ENCODE measurements around the gene KRTAP10-5.
"Not testable (repeated sequence)": the region's sequence is repeated elsewhere in the genome, so short reads cannot be mapped to it uniquely, and the experiment has no call there.

Gene KRTAP10-5

GRCh38 chr21:44611551-44611950 is 31.1 kb upstream of the KRTAP10-5 start:
- DNase-seq (ENCODE audit: low read depth): no peak

DNA sequence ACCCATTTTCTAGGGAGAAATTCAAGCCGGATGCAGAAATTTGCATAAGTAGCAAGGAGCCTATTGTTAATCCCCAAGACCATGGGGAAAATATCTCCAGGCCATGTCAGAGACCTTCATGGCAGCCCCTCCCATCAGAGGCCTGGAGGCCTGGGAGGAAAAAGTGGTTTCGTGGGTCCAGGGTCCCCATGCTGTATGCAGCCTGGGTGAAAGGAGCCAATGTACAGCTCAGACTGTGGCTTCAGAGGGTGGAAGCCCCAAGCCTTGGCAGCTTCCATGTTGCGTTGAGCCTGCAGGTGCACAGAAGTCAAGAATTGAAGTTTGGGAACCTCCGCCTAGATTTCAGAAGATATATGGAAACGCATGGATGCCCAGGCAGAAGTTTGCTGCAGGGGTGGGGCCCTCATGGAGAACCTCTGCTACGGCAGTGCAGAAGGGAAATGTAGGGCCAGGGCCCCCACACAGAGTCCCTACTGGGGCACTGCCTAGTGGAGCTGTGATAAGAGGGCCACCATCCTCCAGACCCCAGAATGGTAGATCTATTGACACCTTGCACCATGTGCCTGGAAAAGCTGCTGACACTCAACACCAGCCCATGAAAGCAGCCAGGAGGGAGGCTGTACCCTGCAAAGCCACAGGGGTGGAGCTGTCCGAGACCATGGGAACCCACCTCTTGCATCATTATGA is 29.9 kb upstream of the KRTAP10-5 start:
- not testable (repeated sequence) for DNase-seq (ENCODE audit: low read depth)

DNA sequence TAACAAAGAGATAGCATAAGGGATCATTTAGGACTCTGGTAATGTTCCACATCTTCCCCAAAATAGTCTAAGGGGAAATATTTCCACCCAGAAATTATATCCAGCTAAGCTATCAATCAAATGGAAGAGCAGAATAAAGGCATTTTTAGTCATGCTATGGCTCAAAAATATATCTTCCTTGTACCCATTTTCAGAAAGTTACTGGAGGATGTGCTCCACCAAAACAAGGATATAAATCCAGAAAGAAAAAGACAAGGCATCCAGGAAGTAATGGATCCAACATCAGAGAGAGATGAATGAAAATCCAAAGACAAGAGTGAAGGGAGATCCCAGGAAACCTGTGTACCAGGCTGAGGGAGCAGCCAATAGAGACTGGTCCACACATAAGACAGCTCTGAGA is 28.8 kb upstream of the KRTAP10-5 start:
- DNase-seq (ENCODE audit: low read depth): no peak

DNA sequence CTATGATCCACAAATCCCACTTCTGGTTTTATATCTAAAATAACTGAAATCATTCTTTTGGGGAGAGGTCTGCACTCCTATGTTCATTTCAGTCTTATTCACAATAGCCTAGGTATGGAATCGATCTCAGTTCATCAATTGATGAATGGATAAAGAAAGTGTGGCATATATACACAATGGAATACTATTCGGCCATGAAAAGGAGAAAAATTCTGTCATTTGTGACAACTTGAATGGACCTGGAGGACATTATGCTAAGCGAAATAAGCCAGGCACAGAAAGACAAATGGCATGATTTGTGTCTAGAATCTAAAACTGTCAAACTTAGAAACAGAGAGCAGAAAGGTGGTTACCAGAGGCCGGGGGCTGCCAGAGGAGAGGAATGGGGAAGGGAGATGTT is 26.1 kb upstream of the KRTAP10-5 start:
- DNase-seq (ENCODE audit: low read depth): no peak

- no peak for DNase-seq (ENCODE audit: low read depth)
Measured at GRCh38 chr21:44603911-44604310, 23.5 kb upstream of the KRTAP10-5 start.

GRCh38 chr21:44603109-44603875 is 22.9 kb upstream of the KRTAP10-5 start:
- no peak for DNase-seq (ENCODE audit: low read depth)

GRCh38 chr21:44602463-44602850 is 22.1 kb upstream of the KRTAP10-5 start:
- DNase-seq (ENCODE audit: low read depth): no peak

- DNase-seq (ENCODE audit: low read depth): no peak
Measured at GRCh38 chr21:44601596-44602462, 21.4 kb upstream of the KRTAP10-5 start.

GRCh38 chr21:44601091-44601490 is 20.7 kb upstream of the KRTAP10-5 start:
- not testable (repeated sequence) for DNase-seq (ENCODE audit: low read depth)

DNA sequence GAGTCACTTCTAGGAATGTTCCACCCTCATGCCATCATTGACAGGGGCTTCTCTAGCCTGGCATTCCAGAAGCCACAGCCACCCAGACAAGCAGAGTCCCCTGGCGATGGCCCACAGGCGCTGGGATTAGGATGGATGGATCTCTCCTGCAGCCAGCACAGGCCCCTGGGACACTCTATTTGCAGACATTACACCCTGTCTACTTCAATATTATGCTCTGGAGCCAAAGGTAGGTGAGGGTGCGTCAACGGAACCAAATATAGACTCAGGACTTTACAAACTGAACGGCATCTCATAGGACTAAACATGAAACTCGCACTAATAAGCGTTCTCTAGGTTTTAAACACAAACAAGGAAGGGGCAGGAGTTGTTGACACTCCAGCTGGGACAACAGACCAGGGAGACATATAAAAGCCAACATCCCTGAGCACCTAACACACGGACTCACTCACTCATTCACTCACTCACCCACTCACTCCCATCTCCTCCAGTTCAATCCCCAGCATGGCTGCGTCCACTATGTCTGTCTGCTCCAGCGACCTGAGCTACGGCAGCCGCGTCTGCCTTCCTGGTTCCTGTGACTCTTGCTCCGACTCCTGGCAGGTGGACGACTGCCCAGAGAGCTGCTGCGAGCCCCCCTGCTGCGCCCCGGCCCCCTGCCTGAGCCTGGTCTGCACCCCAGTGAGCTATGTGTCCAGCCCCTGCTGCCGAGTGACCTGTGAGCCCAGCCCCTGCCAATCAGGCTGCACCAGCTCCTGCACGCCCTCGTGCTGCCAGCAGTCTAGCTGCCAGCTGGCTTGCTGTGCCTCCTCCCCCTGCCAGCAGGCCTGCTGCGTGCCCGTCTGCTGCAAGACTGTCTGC is 19.9 kb upstream of the KRTAP10-5 start, which contains the start of gene KRTAP10-7:
KRTAP10-7 (plus strand) TSS at position 480 of the 861 bp plus-strand sequence; CDS start at position 505, 25 bp downstream.
- DNase-seq (ENCODE audit: low read depth): not testable (repeated sequence)

DNA sequence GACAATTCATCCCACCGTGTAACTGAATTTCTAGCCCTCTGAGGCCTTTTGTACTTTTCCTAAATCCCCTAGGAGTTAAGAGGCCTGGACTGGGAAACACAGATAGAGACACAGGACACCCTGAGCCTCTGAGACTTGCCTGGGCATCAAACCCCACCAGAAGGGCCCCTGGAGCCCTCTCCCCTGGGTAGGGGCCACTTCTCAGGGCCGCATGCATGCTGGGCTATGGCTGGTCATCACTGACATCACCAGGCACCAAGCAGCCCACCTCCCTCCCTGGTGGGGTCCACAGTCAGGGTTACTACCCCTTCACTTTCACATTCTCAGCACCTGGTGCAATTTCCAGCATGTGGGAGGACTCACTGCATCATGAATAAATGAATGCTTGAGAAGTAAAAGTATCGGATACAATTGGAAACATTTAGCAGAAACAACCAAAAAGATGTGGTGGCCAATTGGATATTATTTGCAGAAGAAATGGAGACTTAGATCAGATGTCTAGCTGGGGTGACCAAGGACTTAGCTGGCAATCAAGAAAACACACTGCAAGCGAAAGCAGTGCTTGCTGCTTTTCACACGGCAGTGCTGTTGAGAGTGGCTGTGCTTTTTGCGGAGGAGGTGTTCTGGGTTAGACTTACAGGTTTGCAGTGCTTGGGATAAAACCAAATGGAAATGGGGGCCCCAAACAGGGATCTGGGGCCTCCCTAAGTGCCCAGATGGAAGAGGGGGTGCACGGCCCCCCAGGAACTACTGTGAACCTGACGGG is 19.0 kb upstream of the KRTAP10-5 start:
- DNase-seq (ENCODE audit: low read depth): no peak

GRCh38 chr21:44598061-44598460 is 17.7 kb upstream of the KRTAP10-5 start:
- DNase-seq (ENCODE audit: low read depth): no peak

DNA sequence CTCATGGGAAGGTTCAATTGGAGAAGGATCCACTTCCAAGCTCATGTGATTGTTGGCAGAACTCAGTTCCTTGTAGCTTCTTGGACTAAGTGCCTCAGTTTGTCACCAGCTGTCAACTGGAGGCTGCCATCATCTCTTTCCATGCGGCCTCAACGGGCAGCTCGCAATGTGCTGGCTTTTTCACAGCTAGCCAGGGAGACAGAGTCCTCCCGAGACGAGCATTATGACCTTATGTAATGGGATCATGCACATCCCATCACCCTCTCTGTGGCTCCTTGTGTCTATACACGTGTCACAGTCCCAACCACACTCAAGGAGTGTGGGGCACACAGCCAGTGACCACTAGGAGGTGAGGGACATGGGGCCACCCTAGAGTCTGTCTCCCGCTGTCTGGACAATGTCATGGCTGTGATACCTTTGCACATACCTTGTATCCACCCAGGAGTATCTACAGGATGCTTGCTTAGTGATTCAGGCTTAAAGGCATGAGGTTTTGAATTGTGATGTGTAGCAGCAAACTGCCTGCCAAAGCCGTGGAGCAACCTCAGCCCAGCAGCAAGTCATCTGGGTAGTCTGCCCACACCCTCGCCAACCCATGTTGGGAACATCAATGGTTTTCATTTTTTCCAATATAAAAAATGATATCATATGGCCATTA is 15.8 kb upstream of the KRTAP10-5 start:
- no peak for DNase-seq (ENCODE audit: low read depth)

GRCh38 chr21:44595524-44595923 is 15.1 kb upstream of the KRTAP10-5 start:
- DNase-seq (ENCODE audit: low read depth): no peak

DNA sequence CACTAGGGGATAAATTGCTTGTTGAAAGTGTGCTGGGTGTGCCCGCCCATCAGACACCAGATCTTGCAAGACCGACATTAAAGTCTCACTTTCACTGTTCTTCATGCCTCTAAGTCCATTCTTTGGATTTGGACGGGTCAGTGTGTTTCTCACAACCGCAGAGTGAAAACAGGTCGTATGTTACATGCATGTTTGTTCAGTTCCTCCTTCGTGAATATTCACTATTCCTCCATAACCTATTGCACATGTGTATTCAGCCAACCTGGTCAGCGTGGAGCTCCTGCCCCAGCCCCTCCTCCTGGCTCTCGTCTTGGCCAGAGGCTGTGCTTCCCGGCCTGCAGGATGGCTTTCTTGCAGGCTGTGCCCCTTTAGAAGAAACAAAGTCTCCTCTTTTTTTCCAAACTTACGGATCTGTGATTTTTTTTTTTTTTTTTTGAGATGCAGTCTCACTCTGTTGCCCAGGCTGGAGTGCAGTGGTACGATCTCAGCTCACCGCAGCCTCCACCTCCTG is 14.1 kb upstream of the KRTAP10-5 start:
- no peak for DNase-seq (ENCODE audit: low read depth)

DNA sequence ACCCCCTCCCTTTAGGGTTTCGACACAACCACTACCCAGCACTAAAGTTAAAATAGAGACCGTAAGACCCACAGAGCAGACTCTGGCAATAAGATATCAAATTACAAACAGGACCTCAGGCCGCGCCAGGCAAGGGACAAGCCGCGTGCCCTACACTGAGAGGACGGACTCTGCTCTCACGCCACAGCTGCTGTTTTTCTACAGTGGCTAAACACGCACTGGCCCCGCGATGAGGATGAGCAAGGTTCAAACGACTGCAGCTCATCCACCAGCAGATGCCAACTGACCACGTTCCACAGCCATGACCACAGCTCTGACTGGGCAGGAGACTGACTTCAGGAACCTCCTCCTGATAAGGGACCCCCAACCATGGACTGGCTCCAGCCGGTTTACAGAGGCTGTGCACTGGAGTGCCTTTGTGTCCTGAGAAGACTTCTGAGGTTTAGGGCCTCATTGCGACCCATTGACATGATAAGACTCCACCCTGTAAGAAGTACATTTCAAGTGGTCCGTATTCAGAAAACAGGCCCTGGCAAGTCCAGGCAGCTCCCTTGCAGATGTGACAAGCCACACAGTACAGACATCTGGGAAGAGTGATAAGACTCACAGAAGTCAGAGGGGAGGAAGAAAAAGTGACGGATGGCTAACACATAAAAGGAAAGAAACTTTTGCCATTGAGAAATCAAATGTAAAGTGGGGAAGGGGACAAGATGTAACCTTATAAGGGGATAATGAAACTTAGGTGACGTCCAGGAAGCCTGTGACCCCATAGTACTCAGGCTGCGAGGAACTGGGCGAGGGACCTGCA is 13.4 kb upstream of the KRTAP10-5 start:
- DNase-seq (ENCODE audit: low read depth): no peak

DNA sequence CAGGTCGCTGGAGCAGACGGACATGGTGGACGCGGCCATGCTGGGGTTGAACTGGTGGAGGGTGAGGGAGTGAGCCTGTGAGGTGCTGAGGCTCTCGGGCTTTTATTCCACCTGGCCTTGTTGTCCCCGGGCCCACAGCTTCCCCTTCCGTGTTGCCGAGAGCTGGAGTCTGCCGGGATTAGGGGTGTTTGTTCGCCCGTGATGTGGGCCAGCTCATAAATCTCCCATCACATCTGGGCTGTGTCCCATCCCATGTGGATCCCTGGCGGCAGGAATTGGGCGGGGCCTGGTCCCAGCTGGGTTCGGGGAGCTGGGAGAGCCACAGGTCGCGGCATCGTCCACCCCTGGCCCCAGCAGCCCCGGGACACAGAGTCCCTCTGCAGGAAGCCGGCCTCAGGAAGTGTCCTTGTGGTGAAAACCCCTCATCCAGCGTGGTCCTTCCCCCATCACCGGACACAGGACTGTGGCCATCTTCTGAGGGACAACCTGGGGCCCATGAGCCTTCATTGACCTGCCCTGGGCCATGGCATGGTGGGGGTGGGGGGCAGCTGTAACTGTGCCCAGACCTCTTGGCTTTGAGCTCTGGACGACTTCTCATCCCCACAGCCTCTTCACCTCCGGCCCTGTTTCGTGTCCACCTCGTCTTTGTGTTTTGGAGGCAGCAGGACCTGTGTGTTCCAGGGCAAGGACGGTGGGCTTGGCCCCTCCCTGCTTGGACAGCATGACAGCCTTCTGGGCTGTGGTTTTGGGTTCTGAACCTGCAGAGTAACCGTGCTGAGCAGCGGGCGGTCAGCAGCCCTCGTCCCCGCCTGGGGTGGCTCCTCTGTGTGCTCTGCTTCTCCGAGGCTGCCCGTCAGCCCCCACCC is 12.3 kb upstream of the KRTAP10-5 start, which contains the start of gene KRTAP10-6:
KRTAP10-6 (minus strand) TSS at position 60 of the 866 bp plus-strand sequence; CDS start at position 39, 21 bp downstream.
- no peak for DNase-seq (ENCODE audit: low read depth)

DNA sequence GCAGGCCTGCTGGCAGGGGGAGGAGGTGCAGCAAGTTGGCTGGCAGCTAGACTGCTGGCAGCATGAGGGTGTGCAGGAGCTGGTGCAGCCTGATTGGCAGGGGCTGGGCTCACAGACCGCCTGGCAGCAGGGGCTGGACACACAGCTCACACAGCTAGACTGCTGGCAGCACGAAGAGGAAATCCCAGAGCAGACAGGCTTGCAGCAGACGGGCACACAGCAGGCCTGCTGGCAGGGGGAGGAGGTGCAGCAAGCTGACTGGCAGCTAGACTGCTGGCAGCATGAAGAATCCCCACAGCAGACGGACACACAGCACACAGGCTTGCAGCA is 11.4 kb upstream of the KRTAP10-5 start:
- not testable (repeated sequence) for DNase-seq (ENCODE audit: low read depth)

All from HS-27A (cell line).